Right renal pelvis (tissue), 4 donors: ENCODE results near the gene PROSER3. TPM values are rescaled to one million over a fixed set of nuclear protein-coding genes. Genes with fewer than 3 reads are reported as not detected.
A peak's percentile ranks its signal among the peaks of the same experiment; 100 is the strongest.

Experiments used
- DNase-seq, 4 donors: peaks; one replicate each; pipeline ENCODE4 v3.0.0-alpha.2; 2013; ENCODE audit warnings: low read depth in 4 of 4, low spot score in 3 of 4, missing footprints in 1 of 4
- polyA plus RNA-seq, 4 donors: library from polyadenylated mRNA; unstranded; fragments of 120-200 nt; gene quantifications; one replicate each; pipeline ENCODE4 v1.2.1, GENCODE V29; 2013; ENCODE audit not compliant: insufficient read length in 4 of 4

The PROSER3 gene
- polyA plus RNA-seq, 4 donors = 14.8 to 20.4 (median 16.5) TPM

DNA sequence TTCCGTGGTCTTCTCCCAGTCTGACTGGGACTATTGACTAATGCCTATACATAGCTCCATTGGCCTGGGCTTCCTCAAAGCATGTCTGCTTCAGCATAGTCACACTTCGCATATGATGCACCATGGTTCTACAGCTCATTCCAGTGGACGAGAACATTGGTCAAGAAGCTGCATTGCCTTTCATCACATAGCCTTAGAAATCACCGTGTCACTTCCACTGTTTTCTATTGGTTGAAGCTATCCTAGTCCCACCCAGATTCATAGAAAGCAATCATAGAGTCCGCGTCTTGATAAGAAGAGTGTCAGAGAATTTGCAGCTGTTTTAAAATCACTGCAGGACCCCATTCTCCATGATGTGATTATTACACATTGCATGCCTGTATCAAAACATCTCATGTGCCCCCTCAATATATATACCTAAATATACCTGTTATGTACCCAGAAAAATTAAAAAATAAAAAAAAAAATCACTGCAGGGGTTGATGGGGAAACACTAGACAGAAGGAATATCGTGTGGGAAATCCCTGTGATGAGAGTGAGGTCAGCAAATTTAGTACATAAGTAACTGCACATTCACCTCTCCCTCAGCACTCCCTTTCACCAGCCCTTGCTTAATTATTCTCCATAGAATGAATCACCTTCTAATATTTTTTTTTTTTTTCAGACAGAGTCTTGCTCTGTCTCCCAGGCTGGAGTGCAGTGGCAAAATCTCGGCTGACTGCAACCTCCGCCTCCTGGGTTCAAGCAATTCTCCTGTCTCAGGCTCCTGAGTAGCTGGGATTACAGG, 15.2 kb downstream of the PROSER3 start:
- DNase-seq = no peak

DNA sequence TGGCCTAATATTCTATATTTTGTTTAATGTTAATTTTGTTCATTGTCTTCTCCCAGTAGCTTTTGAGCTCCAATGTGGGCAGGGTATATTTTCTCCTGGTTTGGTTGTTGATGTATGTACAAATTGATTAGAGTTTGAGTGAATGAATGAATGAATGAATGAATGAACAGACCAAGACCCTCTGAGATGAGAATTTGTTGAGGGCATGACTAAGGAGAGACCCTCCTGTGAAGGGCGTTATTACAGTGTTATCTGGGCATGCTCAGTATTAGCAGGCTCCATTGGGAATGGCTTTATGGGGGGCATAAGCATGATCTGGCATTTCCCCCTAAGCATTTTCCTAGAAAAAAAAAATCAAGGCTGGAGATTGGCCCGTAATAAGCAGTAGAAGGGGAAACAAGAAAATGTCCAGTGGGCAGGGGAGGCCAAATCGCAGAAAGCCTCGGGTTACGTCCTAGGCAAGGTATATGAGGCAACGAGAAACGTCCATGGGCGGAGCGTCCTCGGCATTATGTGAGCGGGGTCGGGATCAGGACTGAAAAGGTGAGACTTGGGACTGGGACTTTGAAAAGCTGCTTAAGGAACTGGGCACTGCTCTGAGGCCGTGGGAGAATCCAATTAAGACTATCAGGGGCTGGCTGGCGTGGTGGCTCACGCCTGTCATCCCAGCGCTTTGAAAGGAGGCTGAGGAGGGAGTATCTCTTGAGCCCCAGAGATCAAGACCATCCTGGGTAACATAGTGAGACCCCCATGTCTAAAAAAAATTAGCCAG, 16.5 kb downstream of the PROSER3 start:
- DNase-seq = no peak

DNA sequence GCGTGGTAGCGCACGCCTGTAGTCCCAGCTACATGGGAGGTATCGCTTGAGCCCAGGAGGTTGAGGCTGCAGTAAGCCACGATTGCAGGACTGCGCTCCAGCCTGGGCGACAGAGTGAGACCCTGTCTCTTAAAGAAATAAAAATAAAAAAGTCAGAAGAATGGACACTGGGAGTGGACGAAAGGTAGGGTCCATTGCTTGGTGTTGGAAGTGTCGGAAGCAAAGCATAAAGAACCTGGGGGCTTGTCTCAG, 17.0 kb downstream of the PROSER3 start:
- DNase-seq = no peak

DNA sequence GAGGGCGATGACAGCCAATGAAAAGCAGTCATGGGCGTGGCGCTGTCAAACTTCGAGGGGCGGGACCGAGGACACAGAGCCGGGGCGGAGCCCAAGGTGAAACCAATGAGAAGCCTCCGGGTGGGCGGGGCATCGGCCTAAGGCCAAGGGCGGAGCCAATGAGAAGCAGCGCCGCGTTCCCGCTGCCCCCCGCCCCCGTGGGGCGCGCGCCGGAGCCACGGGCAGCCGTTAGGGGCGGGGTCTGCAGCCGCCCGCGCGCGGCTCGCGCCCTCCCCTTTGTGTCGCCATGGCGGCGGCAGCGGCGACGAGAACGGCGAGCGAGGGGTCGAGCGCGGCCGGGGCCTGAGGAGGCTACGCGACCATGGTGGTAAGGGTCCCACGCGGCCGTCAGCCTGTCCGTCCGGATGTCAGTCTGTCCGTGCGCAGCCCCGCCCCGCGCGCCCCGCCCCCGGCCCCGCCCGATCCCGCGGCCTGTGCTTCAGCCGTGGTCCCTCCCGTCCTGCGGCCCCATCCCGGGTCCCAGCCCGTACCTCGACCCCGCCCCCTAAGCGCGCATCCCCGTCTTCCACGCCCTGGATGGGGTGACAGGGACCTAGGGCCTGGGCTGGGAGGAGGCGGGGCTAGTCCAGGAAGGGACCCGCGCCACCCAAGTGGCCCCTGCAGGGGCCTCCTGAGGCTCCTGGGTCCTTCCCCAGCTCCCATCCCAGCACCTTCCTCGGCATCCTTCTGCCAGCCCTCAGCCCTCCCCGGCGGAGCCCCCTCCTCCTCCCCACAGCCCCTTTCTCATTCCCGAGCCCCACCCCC, 17.5 kb downstream of the PROSER3 start, which contains the start of gene ARHGAP33:
Gene ARHGAP33, plus strand, starts transcription at position 267 of the 804 bp plus-strand sequence. Its CDS starts 95 bp downstream, at position 362.
- peak; percentile 92 to 98 (median 96) for DNase-seq

DNA sequence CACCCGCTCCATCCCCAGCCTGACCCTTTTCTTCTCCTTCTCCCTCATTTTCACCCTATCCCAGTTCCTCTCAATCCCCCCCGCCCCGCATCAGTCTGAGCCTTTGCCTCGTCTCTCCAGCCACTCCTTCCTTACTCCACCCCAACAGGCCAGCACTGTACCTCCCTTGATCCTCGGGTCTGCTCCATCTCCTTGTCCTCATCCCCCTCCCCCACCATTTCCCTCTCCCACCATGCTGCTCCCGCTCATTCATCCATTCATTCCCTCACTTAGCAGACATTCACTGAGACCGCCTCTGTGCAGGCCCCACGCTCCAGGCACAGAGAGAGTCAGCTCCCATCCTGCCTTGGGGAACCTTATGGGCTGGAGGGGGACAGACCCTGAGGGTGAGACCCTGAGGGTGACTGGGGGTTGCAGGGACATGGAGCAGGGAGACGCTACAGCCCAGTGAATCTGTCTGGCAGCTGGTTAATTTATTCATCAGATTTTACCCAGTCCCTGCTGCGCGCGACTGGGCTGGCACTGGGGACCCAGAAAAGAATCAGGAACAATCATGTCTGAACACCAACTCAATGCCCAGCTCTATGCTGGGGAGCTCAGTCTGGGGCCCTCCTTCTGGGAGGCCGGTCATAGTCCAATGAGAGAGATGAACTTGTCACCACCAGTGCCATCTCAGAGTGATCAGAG, 18.3 kb downstream of the PROSER3 start:
- no peak for DNase-seq

DNA sequence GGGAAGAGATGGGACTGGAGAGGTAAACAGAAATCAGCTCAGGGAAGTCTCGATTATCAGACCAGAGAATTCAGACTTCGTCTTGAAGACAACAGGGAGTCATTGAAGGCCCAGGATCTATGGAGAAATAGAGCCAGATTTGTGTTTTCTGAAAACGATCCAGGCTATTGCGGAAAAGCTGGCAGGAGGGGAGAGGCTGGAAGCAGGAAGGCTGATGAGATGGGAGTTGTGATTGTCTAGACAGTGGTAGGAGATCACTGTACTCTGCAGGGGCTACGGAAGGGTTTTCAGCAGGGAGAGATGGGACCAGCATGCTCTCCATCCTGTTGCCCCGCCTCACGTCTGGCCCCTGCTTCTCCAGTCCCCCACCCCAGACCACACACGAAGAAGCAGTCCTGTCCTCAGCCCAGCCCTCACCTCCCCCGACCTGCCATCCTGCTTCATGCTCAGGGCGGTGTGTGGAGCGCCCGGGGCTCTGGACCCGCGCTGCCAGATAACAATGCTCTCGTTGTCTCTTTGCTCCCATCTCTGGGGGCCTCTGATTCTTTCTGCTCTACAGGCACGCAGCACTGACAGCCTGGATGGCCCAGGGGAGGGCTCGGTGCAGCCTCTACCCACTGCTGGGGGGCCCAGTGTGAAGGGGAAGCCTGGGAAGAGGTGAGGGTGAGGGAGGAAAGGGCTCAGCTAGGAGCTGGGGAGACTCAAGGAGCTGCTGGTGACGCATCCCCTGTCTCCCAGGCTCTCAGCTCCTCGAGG, 19.3 kb downstream of the PROSER3 start:
- no peak for DNase-seq

DNA sequence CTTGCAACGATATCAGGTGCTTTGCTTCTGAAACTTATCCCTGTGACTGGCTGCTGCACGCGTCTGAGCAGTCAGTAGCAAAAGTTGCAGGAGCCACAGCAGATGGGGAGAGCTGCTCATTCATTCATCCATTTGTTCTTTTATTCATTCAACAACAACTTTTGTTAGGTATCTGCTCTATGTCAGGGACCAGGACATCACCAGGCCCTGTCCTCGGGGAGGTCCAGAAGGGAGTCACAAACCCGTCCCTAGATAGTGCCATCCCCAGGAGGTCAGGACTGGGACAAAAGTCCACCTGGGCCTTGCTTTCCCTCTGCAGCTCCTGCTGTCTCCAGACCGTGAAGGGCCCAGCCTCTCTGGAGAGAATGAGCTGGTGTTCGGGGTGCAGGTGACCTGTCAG, 20.0 kb downstream of the PROSER3 start:
- no peak for DNase-seq

DNA sequence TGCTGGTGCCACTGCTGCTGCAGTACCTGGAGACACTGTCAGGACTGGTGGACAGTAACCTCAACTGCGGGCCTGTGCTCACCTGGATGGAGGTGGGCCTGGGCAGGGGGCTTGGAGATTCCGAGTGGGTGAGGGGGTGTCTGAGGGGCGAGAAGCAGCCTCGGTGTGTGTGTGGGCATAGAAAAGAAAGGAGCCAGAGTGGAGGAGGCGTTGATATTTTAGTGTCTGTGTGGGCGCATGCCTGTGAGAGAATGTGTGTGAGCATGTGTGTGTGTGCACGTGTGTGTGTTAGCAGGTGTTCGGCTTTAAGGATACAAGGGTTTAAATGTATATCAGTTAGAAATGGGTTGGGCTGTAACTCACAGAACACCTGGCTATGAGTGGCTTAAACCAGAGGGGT, 21.1 kb downstream of the PROSER3 start:
- DNase-seq = no peak

DNA sequence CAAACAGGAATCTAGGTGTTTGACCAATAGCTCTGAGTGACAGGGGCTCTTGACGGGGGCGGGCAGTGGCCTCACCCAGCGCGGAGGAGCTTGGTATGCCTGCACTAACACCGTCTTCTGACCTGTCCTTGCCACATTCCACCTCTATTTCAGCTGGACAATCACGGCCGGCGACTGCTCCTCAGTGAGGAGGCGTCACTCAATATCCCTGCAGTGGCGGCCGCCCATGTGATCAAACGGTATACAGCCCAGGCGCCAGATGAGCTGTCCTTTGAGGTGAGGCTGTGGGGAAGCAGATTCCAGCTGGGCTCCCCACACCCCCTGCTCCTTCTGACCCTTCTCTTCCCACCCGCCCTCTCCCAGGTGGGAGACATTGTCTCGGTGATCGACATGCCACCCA, 22.1 kb downstream of the PROSER3 start:
- DNase-seq = no peak

DNA sequence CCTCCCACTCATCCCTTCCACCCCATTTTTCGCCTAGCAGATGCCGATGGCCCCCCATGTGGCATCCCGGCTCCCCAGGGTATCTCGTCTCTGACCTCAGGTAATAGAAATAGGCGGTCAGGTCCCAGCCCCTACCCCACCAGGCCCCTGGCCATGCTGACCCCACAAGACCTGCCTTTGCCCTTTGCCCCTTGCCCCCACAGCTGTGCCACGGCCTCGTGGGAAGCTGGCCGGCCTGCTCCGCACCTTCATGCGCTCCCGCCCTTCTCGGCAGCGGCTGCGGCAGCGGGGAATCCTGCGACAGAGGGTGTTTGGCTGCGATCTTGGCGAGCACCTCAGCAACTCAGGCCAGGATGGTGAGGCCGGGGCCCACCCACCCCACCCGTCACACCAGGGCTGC, 22.7 kb downstream of the PROSER3 start:
- no peak for DNase-seq

DNA sequence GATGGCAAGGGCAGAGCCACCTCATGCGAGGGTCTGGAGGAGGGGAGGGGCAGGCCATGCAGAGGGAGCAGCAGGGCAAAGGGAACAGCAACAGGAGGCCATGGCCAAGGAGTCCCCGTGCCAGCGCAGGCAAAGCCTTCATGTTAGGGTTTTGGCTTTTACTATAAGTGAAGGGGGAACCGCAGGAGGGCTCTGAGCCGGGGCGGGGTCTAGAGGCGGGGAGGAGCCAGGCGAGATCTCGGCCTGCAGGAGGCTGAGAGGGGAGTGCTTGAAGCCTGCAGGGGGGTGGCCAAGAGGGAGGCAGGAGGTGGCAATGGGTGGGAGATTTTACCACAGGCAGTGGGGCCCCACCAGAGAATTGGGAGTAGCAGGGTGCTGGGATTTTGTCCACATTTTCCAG, 23.7 kb downstream of the PROSER3 start:
- DNase-seq = no peak

DNA sequence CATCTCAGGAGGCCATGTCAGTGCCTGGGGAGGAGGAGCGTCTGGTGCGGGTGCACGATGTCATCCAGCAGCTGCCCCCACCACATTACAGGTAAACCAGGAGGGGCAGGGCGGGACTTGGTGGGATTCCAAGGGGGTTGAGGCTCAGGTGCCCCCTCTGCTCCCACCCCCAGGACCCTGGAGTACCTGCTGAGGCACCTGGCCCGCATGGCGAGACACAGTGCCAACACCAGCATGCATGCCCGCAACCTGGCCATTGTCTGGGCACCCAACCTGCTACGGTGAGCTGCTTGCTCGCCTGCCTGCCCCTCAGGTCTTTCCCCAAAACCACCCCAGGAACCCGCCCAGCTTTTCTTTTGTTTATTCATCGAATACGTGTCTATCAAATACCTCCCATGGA, 24.6 kb downstream of the PROSER3 start:
- DNase-seq = no peak

DNA sequence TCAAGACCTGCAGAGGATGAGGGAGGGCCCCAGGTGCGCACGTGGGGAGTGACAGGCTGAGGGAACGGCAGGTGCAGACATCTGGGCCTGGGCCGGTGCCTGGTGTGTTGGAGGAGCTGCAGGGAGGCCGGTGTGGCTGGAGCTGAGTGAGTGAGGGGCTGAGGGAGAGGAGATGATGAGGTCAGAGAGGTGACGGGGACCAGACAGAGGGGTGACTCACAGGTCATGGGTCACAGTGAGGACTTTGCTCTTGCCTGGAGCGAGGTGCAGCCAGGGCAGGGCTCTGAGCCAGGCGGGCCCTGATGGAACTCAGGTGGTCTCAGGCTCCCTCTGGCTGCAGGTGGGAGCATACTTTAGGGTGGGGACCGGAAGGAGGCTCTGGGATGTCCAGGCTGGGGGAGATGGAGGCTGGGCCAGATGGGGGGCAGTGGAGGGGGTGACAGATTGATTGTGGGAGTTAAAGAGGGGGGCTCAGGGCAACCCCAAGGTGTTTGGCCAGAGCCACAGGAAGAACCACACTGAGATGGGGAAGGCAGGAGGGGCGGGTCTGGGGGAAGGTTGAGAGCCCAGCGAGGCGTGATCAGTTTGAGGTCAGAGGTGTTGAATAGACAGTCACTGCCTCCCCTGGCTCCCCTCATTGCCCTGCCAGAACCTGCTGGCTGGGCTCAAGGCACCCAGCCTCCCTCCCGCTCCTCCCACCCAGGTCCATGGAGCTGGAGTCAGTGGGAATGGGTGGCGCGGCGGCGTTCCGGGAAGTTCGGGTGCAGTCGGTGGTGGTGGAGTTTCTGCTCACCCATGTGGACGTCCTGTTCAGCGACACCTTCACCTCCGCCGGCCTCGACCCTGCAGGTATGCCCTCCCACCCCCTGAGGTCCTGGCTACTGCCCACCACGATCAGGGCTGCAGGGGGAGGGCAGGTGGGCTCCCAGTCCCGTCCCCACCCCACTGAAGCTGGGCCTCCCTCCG, 25.8 kb downstream of the PROSER3 start:
- DNase-seq = no peak

DNA sequence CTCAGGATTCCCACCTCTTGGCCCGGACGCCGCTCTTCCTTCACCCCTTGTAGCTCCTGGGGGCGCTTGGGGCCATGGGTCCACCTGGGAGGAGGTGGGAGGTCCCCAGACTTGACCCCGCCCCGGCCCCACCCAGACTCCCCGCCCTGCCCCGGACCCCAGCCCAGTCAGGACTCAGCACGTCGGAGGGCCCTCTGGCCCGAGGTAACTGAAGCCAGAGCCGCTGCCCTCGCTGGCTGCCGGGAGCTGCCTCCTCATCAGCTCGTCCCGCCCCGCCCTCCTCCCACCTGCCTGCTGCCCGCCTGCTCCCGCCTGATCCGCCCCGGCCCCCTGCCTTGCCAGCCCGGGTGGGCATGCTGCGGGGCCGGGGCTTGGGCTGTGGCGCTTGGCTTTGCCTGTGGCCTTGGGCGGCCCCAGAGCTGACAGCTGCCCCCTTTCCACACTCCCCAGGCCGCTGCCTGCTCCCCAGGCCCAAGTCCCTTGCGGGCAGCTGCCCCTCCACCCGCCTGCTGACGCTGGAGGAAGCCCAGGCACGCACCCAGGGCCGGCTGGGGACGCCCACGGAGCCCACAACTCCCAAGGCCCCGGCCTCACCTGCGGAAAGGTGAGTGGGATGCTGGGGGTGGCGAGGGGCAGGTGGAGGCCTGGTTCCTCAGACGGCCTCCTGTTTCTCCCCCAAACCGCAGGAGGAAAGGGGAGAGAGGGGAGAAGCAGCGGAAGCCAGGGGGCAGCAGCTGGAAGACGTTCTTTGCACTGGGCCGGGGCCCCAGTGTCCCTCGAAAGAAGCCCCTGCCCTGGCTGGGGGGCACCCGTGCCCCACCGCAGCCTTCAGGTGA, 26.7 kb downstream of the PROSER3 start:
- DNase-seq = no peak

DNA sequence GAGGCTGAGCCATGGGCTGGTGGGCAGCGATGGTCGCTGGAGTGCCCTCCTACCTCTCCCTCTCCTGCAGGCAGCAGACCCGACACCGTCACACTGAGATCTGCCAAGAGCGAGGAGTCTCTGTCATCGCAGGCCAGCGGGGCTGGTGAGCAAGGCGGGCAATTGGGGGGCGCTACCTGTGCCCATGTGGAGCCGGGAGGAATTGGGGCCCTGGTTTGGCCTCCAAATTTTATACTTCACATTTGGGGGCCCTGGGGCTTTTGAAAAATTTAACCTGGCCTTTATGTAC, 27.3 kb downstream of the PROSER3 start:
- no peak for DNase-seq

DNA sequence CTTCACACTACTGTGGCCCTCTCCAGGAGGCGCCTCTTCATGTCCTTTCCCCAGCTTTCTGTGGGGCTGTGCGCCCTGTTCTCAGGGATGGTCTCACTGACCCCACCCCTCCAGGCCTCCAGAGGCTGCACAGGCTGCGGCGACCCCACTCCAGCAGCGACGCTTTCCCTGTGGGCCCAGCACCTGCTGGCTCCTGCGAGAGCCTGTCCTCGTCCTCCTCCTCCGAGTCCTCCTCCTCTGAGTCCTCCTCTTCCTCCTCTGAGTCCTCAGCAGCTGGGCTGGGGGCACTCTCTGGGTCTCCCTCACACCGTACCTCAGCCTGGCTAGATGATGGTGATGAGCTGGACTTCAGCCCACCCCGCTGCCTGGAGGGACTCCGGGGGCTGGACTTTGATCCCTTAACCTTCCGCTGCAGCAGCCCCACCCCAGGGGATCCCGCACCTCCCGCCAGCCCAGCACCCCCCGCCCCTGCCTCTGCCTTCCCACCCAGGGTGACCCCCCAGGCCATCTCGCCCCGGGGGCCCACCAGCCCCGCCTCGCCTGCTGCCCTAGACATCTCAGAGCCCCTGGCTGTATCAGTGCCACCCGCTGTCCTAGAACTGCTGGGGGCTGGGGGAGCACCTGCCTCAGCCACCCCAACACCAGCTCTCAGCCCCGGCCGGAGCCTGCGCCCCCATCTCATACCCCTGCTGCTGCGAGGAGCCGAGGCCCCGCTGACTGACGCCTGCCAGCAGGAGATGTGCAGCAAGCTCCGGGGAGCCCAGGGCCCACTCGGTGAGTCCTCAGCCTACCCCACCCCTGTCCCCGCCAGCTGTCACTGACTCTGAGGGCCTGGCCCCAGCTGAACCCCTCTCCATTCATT, 28.6 kb downstream of the PROSER3 start:
- no peak for DNase-seq

DNA sequence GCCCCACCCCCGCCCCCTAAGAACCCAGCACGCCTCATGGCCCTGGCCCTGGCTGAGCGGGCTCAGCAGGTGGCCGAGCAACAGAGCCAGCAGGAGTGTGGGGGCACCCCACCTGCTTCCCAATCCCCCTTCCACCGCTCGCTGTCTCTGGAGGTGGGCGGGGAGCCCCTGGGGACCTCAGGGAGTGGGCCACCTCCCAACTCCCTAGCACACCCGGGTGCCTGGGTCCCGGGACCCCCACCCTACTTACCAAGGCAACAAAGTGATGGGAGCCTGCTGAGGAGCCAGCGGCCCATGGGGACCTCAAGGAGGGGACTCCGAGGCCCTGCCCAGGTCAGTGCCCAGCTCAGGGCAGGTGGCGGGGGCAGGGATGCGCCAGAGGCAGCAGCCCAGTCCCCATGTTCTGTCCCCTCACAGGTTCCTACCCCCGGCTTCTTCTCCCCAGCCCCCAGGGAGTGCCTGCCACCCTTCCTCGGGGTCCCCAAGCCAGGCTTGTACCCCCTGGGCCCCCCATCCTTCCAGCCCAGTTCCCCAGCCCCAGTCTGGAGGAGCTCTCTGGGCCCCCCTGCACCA, 29.3 kb downstream of the PROSER3 start:
- DNase-seq = no peak
